Activated T-cell treated with anti-CD3 and anti-CD28 coated beads for 24 hours (primary cell): ENCODE data around the gene CCDC85C.

ENCODE experiments used
- DNase-seq: peaks from one replicate; pipeline ENCODE4 v3.0.0-alpha.2; 2020; ENCODE audit warnings: low read depth

CCDC85C gene

GRCh38 chr14:99556134-99556791, 47.7 kb downstream of the CCDC85C start:
- DNase-seq, result no peak

DNA sequence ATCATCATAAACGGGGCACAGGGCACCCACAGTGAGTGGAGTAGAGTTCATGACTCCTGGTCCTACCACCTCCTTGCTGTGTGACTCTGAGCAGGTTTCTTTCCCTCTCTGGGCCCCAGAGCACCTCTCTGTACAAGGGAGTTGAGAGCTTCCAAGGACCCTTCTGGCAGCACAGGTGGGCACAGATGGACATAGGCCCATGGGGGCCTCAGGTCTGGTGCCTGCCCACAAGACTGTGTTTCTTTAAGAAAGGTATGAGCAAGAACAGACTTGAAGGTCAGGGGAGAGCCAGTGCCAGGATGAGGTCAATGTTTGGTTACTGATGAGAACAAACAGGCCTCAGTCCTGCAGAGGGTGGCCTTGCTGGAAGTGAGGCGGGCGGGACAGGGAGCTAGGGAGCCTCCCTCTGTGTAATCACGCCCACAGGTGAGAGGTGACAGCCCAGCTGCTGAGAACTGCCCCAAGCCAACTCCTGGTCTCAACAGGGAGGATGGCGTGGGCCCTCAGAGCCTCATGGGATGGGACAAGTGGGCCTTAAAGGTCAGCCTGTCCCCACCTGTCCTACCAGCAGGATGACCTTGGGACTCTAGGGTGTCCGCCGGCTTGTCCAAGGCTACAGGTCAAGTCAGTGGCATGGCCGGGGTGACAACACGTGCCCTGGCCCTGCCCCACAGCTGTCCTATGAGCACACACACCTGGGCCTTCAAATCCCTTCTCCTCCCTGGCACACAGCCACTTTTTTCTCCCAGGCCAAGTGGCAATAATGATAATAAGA, 49.1 kb downstream of the CCDC85C start:
- DNase-seq, result no peak

DNA sequence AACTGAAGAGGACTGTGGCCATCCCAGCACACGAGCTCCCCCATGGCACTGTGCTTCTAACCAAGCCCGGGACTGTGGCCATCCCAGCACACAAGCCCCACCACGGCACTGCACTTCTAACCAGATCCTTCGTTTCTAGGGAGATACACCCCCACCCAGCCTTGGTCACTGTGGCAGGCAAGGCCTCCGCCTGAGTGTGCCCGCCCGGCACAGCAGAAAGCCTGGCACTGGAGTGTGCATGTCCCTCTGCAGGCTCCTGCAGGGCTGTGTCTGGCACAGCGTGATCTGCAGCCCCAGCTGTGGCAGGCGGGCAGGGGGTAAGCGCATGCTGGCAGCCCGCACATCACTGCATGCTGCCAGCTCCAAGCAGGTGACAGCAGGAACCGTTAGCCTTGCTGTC, 49.8 kb downstream of the CCDC85C start:
- no peak for DNase-seq

DNA sequence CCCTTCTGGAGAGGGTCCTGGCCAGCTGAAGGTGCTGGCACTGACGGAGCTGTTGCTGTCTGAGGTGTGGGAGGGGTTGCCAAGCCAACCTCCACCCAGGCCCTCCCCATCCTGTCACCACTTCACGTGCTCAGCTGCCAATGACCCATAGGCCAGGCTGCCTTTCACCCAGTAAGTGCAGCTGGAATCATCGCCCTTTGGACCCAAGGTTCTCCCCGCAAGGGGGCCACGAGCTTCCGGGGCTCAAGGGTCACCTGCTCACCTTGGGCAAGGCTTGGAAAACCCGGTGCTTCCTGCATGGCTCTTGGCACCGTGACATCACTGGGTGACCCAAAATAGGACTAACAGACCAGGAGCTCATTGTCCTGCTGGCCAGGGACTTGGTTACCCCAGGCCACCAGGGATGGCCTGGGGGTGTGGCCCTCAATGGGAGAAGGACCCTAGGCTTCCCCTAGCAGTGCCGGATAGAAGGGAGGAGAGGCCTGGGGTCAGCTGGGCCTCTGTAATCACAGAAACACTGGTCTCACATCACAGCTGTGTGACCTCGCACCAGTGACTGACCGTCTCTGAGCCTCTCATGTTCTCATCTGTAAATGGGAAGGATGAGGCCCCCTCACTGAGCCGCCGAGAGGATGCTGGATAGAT, 51.3 kb downstream of the CCDC85C start:
- DNase-seq, result no peak

DNA sequence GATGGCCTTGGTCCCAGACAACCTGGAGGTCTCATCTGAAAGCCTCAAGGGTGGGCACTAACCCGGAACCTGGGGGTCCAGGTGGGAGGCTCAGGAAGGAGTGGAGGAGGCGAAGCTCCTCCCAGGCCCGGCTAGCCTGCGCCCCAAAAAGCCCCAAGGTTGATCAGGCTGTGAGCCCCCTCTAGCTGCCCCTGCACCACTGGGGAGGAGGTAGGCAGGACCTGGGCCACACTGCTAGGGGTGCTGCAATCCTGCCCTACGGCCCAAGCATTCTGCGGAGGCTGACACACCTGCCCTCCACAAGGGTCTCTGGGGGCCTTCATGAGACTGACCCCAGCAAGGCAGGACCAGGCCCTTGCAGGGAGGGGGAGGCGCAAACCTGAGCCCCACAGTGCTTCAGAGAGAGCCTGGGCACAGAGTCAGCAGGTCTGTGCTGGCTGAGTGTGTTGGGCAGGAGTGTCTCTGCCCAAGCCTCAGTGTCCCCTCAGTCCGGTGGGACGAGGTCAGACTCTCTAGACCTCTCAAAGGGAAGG, 51.9 kb downstream of the CCDC85C start:
- DNase-seq, result no peak

DNA sequence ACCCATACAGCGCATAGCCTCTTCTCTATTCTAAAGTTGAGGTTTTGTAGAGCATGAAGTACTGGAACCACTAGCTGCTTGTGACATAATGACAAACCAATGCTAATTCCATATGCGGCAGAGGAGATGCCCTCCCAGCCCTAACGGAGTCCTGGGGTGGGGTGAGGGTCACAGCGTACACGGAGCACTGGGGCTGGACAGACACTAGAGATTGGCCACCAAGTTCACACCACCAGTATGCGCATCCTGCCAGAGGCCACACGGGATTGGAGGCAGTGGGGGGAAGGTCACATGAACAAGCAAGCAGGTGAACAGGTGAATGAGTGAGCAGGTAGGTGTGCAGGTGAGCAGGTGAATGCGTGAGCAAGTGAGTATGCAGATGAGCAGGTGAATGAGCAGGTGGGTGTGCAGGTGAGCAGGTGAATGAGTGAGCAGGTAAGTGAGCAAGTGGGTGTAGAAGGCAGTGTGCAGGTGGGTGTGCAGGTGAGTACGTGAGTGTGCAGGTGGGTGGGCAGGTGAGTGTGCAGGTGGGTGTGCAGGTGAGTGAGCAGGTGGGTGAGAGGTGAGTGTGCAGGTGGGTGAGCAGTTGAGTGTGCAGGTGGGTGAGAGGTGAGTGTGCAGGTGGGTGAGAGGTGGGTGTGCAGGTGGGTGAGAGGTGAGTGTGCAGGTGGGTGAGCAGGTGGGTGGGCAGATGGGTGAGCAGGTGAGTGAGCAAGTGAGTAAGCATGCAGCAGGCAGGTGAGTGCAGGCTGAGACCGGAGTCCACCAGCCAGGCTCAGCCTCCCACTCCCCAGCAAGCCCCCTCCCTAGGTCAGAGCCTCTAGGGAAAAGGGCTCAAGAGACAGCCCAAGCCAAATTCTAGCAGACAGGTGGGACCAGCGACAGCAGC, 52.7 kb downstream of the CCDC85C start:
- no peak for DNase-seq

- DNase-seq, result no peak
Observed at GRCh38 chr14:99550387-99550992, 53.5 kb downstream of the CCDC85C start.

GRCh38 chr14:99549684-99550083, 54.3 kb downstream of the CCDC85C start:
- no peak for DNase-seq

GRCh38 chr14:99548871-99549515, 55.0 kb downstream of the CCDC85C start:
- DNase-seq, result no peak

GRCh38 chr14:99548255-99548654, 55.8 kb downstream of the CCDC85C start:
- DNase-seq, result no peak

DNA sequence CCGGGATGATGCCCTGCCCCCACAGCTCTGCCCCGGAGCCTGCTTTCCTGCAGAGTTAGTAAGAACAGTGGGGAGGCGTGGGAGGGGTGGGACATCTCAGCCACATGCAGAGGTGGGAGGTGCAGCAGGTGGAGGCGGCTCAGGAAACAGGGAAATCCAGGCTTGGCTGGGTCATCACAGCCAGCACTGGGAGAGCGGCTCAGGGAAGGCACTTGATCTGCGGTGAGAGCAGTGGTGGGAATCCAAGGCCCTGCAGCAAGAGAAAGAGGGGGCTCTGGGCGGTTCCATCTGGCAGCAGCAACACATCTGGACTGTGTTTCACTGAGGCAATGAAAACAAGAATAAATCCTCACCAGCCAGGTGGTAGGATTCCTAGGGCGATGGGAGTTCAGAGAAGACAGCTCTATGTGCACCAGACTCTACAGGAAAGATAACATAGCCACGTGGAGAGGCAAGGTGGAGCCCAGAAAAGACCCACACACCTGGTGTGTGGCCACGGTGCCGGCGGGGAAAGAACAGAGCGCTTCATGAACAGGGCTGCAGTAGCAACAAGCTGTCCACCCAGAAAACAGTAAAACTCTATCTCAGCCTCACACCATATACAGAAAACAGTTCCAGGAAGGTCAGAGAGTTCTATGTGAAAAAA, 57.6 kb downstream of the CCDC85C start:
- DNase-seq, result no peak

DNA sequence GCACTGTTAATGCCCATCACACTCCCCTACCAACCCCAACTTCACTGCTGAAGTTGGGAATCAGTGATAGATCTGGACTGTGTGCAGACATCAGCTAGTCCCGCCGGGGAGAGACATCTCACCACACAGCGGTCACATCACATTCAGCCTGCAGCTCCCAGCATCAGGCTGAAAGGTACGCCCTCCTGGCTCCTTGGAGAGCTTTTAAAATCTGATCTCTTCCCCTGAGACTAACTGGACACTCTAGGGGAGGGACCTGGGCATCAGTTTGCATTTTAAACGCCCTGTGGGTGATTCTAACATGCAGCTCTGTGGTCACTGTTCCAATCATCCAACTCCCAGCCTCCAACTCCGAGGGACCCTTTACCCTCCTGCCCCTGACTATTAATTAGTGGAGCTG, 58.4 kb downstream of the CCDC85C start:
- DNase-seq, result no peak

DNA sequence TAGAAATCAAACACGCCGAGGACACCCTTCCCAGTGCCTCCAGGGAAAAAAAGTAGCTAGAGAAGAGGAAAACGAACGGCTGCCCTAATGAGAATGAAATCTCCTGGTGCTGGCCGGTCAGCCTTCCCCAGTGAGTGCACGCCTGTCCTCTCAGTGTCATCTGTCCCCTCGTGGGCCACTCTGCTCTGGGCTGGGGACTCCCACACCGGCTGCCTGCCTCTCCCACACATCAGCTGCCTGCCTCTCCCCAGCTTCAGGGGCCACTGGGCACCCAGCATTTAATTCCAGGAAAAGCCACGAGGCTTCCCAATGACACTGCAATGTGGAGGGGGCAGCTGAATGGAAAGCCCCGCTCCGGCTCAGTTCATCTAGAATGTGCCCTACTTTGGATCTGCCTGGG, 59.0 kb downstream of the CCDC85C start:
- DNase-seq, result no peak

- no peak for DNase-seq
Observed at GRCh38 chr14:99543985-99544384, 60.0 kb downstream of the CCDC85C start.

GRCh38 chr14:99543370-99543769, 60.6 kb downstream of the CCDC85C start:
- DNase-seq, result no peak

GRCh38 chr14:99542566-99542965, 61.4 kb downstream of the CCDC85C start:
- DNase-seq, result no peak

DNA sequence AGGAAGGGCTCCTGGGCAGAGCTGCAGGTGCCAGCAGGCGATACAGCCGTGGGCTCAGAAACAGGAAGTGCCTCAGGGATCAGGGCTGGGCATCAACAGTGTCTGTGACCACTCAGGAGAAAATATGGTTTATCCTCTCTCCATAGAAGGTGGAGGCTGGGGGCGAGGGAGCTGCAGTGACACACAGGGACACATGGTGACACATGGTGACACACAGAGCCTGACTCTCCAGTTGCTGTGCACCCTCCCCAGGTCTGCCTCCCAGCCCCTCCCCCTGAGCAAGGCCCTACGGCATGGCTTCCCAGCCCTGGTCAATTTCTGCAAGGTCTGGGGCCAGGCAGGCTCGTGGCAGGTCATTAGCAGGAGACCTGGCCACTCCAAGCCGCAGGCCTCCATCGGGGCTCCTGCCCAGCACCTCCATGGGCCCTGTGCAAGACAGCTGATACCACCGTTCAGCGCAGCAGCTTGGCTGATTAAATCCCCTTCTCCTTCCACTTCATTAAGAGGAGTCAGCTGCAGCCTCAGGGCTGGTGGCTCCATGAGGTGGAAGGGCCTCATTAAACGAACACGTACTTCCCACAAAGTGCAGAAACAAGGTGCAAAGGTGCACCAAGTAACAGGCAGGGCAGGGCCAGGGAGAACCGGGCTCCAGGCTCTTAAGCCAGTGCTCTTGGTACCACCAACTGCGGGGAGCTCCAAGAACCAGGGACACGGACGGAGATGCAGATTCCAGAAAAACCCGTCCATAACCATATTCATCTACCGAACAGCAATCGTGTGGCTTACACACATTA, 62.1 kb downstream of the CCDC85C start:
- no peak for DNase-seq

- DNase-seq, result no peak
Observed at GRCh38 chr14:99541211-99541610, 62.8 kb downstream of the CCDC85C start.

DNA sequence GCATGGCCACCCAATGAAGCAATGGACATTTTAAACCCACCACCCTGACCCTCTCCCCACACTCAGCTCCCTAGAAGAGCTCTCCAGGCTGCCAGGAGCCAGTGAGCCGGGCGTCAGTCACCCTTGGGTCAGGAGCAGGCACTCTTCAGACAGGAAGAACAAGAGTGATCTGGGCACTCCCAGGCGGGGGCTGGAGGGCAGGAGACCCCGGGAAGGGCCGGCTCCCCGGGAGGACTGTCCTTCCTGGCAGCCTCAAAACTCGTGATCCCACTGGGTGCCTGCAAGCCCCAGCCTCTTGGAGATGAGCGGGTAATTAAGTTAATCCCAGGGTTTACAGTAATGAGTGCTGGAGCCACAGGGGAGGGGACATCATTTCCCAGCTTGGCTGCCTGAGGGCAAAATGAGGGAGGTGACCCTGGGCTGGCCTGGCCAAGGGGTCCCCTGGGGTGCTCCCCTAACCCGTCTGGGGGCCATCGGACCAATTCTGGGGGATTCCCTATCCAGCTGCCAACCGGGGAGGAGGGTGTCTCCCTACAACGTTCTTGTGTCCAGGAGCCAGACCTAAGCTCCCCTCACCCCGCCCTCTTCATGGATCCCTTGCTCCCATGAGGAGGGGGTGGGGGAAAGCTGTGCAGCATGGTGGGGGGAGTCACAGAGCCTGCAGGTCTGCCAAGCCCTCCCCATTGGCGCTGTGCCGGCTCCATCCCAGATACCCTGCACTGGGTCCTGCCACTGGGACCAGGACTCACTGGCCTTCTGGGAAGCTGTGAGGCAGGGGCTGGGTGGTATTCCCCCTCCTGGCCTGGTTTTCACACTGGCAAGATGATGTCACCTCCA, 63.6 kb downstream of the CCDC85C start:
- DNase-seq, result no peak
